GM19328 (cell line): Measurements from ENCODE around the gene SLC2A10.

ENCODE experiments used
- ATAC-seq: cut with Tn5 transposase; IDR thresholded peaks from one replicate; pipeline ENCODE4 v1.9.1; 2021; ENCODE audit warnings: mild to moderate bottlenecking, moderate library complexity; ENCODE audit not compliant: unreplicated experiment

Gene SLC2A10

GRCh38 chr20:46724343-46724959, 15.0 kb downstream of the SLC2A10 start:
- no peak for ATAC-seq

- no peak for ATAC-seq
These were observed 16.0 kb downstream of the SLC2A10 start for GRCh38 chr20:46725186-46726165.

GRCh38 chr20:46731770-46732169, 22.3 kb downstream of the SLC2A10 start:
- ATAC-seq, result no peak

- ATAC-seq, result no peak
These were observed 26.0 kb downstream of the SLC2A10 start for GRCh38 chr20:46735436-46735835.

- no peak for ATAC-seq
These were observed 30.2 kb downstream of the SLC2A10 start for GRCh38 chr20:46739431-46740213.

GRCh38 chr20:46740214-46740609, 30.8 kb downstream of the SLC2A10 start:
- ATAC-seq, result no peak

- no peak for ATAC-seq
These were observed 32.6 kb downstream of the SLC2A10 start for GRCh38 chr20:46741924-46742668.

- no peak for ATAC-seq
These were observed 33.2 kb downstream of the SLC2A10 start for GRCh38 chr20:46742669-46743045.

GRCh38 chr20:46743088-46743487, 33.6 kb downstream of the SLC2A10 start:
- no peak for ATAC-seq

- no peak for ATAC-seq
These were observed 37.6 kb downstream of the SLC2A10 start for GRCh38 chr20:46746956-46747526.

GRCh38 chr20:46749147-46749546, 39.7 kb downstream of the SLC2A10 start:
- no peak for ATAC-seq

GRCh38 chr20:46751856-46752255, 42.4 kb downstream of the SLC2A10 start:
- no peak for ATAC-seq

GRCh38 chr20:46752728-46753127, 43.3 kb downstream of the SLC2A10 start:
- no peak for ATAC-seq

- no peak for ATAC-seq
These were observed 46.3 kb downstream of the SLC2A10 start for GRCh38 chr20:46755483-46756413.

GRCh38 chr20:46756419-46756818, 47.0 kb downstream of the SLC2A10 start:
- ATAC-seq, result no peak

- ATAC-seq, result no peak
These were observed 47.7 kb downstream of the SLC2A10 start for GRCh38 chr20:46757135-46757534.

- ATAC-seq, result no peak
These were observed 48.6 kb downstream of the SLC2A10 start for GRCh38 chr20:46757754-46758678.
